Body of pancreas (tissue), 4 donors: ENCODE data around the gene GOT1. TPM values are rescaled to one million over a fixed set of nuclear protein-coding genes. Genes with fewer than 3 reads are reported as not detected.

Source experiments
- ATAC-seq: fragments of 150-250 bp; one replicate; pipeline ENCODE4 v1.9.1; 2016
- DNase-seq, 4 donors: peaks; one replicate each; pipeline ENCODE4 v3.0.0-alpha.2; 2019
- H3K27ac ChIP-seq, 4 donors: fragments of 200-600 bp; sonication (generic); 1 replicate in 3 of 4; 2 replicates in 1 of 4; pipeline versions ENCODE4 v1.5.1 to v1.6.1; 2016 to 2019; ENCODE audit warnings: mild to moderate bottlenecking in 1 of 4, mixed read lengths in 1 of 4, moderate library complexity in 1 of 4
- H3K27me3 ChIP-seq, 2 donors: fragments of 200-600 bp; sonication (generic); one replicate each; pipeline ENCODE4 v1.6.0; 2016; ENCODE audit warnings: mild to moderate bottlenecking in 1 of 2
- H3K36me3 ChIP-seq, 2 donors: fragments of 200-600 bp; sonication (generic); replicated peaks in 1 of 2; 2 replicates each; pipeline ENCODE4 v1.5.1; 2016; ENCODE audit warnings: low read depth in 2 of 2; ENCODE audit not compliant: insufficient read depth in 1 of 2
- H3K4me1 ChIP-seq: fragments of 200-600 bp; sonication (generic); one replicate; pipeline ENCODE4 v1.6.0; 2016
- H3K4me3 ChIP-seq, 2 donors: fragments of 200-600 bp; sonication (generic); 1 replicate in 1 of 2; 2 replicates in 1 of 2; pipeline ENCODE4 v1.5.1; 2016 to 2019
- H3K9me3 ChIP-seq, 3 donors: fragments of 200-600 bp; sonication (generic); 1 replicate in 2 of 3; 2 replicates in 1 of 3; pipeline ENCODE4 v1.5.1; 2016
- POLR2A ChIP-seq, 3 donors: fragments of 450-650 bp; IDR thresholded peaks; one replicate each; pipeline ENCODE4 v1.6.1; 2016; ENCODE audit warnings: antibody characterized with exemption in 3 of 3, mild to moderate bottlenecking in 2 of 3
- WGBS, 2 donors: methylation state at CpG; one replicate each; pipeline ENCODE4 v1.1.5; 2017; 5-methylcytosine and 5-hydroxymethylcytosine counted together
- intact Hi-C: fragments of 100-400 bp; cut with DNase I; formaldehyde crosslinking; loops from one replicate; pipeline ENCODE4 v1.15.1; 2023
- total RNA-seq, 2 donors: library from RNA; depleted of rRNA; stranded (reverse); fragments of >200 nt; gene quantifications; one replicate each; pipeline ENCODE4 v1.1.0, GENCODE V29; 2016
- TF ChIP-seq, protein P1 (sequence below), 7 experiments: fragments of 450-650 bp in 4 of 7; fragments of 200-600 bp in 3 of 7; sonication (generic) in 3 of 7; IDR thresholded peaks; one replicate each; pipeline ENCODE4 v1.5.1; 2016 to 2019; ENCODE audit warnings: antibody characterized with exemption in 7 of 7

GOT1 gene
- total RNA-seq, 2 donors from 2014 or later = 7.3 to 14.8 TPM

GRCh38 chr10:99456207-99456930 lies 25.9 kb upstream of the GOT1 start:
- Histone ChIP-seq H3K9me3 (no peaks in the 10 kb centered on the region), H3K4me1 (no peaks in the 10 kb centered on the region), H3K36me3 (no peaks in the 10 kb centered on the region), H3K4me3 (no peak overlapping the region), H3K27ac (no peak overlapping the region), H3K27me3 (no peaks in the 10 kb centered on the region)
- no peak for ATAC-seq
- DNase-seq = no peak
- intact Hi-C loops = no loop called here
- WGBS, 2 donors = 81 to 89% methylated on average over 3 of the region's 3 CpGs
- TF ChIP-seq, protein P1, sequence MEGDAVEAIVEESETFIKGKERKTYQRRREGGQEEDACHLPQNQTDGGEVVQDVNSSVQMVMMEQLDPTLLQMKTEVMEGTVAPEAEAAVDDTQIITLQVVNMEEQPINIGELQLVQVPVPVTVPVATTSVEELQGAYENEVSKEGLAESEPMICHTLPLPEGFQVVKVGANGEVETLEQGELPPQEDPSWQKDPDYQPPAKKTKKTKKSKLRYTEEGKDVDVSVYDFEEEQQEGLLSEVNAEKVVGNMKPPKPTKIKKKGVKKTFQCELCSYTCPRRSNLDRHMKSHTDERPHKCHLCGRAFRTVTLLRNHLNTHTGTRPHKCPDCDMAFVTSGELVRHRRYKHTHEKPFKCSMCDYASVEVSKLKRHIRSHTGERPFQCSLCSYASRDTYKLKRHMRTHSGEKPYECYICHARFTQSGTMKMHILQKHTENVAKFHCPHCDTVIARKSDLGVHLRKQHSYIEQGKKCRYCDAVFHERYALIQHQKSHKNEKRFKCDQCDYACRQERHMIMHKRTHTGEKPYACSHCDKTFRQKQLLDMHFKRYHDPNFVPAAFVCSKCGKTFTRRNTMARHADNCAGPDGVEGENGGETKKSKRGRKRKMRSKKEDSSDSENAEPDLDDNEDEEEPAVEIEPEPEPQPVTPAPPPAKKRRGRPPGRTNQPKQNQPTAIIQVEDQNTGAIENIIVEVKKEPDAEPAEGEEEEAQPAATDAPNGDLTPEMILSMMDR (IDR thresholded peaks at IDR 0.05) = no peak
- no peak for TF ChIP-seq POLR2A (IDR thresholded peaks at IDR 0.05)

- Histone ChIP-seq H3K9me3 (no peaks in the 10 kb centered on the region), H3K4me1 (no peaks in the 10 kb centered on the region), H3K4me3 (no peak overlapping the region), H3K27me3 (no peaks in the 10 kb centered on the region), H3K27ac (no peak overlapping the region), H3K36me3 (no peaks in the 10 kb centered on the region)
- ATAC-seq (no peak), DNase-seq (no peak)
- TF ChIP-seq POLR2A (IDR thresholded peaks at IDR 0.05) = no peak
- TF ChIP-seq, protein P1 (IDR thresholded peaks at IDR 0.05) = no peak
- intact Hi-C loops = no loop called here
- 77% methylated on average over 1 of the region's 1 CpG for WGBS, 2 donors
Observed at GRCh38 chr10:99451981-99452380, 21.6 kb upstream of the GOT1 start.

DNA sequence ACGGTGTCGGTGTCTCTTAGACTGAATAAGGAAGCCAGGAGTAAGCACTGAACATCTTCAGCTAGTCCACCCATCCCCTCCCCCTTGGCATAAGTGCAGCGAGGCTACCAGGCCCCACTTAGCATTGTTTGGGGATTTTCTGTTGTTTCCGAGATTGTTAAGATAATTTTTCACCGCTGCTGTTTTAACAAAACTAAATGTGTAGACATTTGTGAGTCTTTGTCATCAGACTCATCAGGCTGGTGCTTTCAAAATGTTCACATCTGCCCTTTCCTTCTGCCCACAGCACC lies 21.0 kb upstream of the GOT1 start:
- intact Hi-C loops = no loop called here
- DNase-seq = no peak
- Histone ChIP-seq H3K4me3 (no peak overlapping the region), H3K27me3 (no peaks in the 10 kb centered on the region), H3K36me3 (no peaks in the 10 kb centered on the region), H3K4me1 (no peaks in the 10 kb centered on the region), H3K27ac (no peak overlapping the region), H3K9me3 (no peaks in the 10 kb centered on the region)
- no peak for TF ChIP-seq POLR2A (IDR thresholded peaks at IDR 0.05)
- TF ChIP-seq, protein P1 (IDR thresholded peaks at IDR 0.05) = no peak
- no peak for ATAC-seq
- WGBS, 2 donors = 36 to 53% methylated on average over 5 of the region's 5 CpGs

GRCh38 chr10:99450624-99451498 lies 20.4 kb upstream of the GOT1 start:
- no peaks in the 10 kb centered on the region for H3K36me3 ChIP-seq
- DNase-seq = no peak
- no peaks in the 10 kb centered on the region for H3K9me3 ChIP-seq
- no peaks in the 10 kb centered on the region for H3K27me3 ChIP-seq
- intact Hi-C loops = no loop called here
- no peaks in the 10 kb centered on the region for H3K4me1 ChIP-seq
- no peak for ATAC-seq
- H3K27ac ChIP-seq = no peak overlapping the region
- no peak for TF ChIP-seq POLR2A (IDR thresholded peaks at IDR 0.05)
- TF ChIP-seq, protein P1 (IDR thresholded peaks at IDR 0.05) = no peak
- WGBS, 2 donors = 28 to 44% methylated on average over 6 of the region's 6 CpGs
- no peak overlapping the region for H3K4me3 ChIP-seq
